Stimulated activated CD8-positive, alpha-beta memory T cell treated with anti-CD3 and anti-CD28 coated beads, Interleukin-2, amount 100 ng/mL, for 1 hour (primary cell): Measurements from ENCODE around the gene NKIRAS2.

Source experiments
- DNase-seq, 2 donors: peaks; one replicate each; pipeline ENCODE4 v3.0.0-alpha.2; 2020; ENCODE audit warnings: low read depth in 2 of 2

NKIRAS2 gene

GRCh38 chr17:42019509-42020404 is at the start of gene NKIRAS2:
TSS of gene NKIRAS2 (plus strand) at chr17:42020090. CDS start at chr17:42021578, 1,488 bp downstream.
- DNase-seq, result peak; percentile 86 to 88

- no peak for DNase-seq
Observed at GRCh38 chr17:41970901-41971331, 49.0 kb upstream of the NKIRAS2 start.

GRCh38 chr17:41971721-41972523 is 48.0 kb upstream of the NKIRAS2 start:
- DNase-seq, result no peak

- no peak for DNase-seq
Observed at GRCh38 chr17:41972571-41973407, 47.1 kb upstream of the NKIRAS2 start.

GRCh38 chr17:41973408-41973811 is 46.5 kb upstream of the NKIRAS2 start:
- DNase-seq, result no peak

GRCh38 chr17:41974031-41974430 is 45.9 kb upstream of the NKIRAS2 start:
- DNase-seq, result no peak

- no peak for DNase-seq
Observed at GRCh38 chr17:41974658-41975057, 45.2 kb upstream of the NKIRAS2 start.

- DNase-seq, result no peak
Observed at GRCh38 chr17:41975099-41976083, 44.5 kb upstream of the NKIRAS2 start.

- DNase-seq, result no peak
Observed at GRCh38 chr17:41976142-41976768, 43.6 kb upstream of the NKIRAS2 start.

- no peak for DNase-seq
Observed at GRCh38 chr17:41977991-41978390, 41.9 kb upstream of the NKIRAS2 start.

- no peak for DNase-seq
Observed at GRCh38 chr17:41982026-41982760, 37.7 kb upstream of the NKIRAS2 start.

- no peak for DNase-seq
Observed at GRCh38 chr17:41984454-41984853, 35.4 kb upstream of the NKIRAS2 start.

- no peak for DNase-seq
Observed at GRCh38 chr17:41985919-41986318, 34.0 kb upstream of the NKIRAS2 start.

GRCh38 chr17:41986634-41987033 is 33.3 kb upstream of the NKIRAS2 start:
- no peak for DNase-seq

GRCh38 chr17:41987642-41988041 is 32.2 kb upstream of the NKIRAS2 start:
- no peak for DNase-seq

- DNase-seq, result no peak
Observed at GRCh38 chr17:41988418-41988817, 31.5 kb upstream of the NKIRAS2 start.

- no peak for DNase-seq
Observed at GRCh38 chr17:41989702-41990419, 30.0 kb upstream of the NKIRAS2 start.

GRCh38 chr17:41992576-41992975 is 27.3 kb upstream of the NKIRAS2 start:
- DNase-seq, result no peak

- no peak for DNase-seq
Observed at GRCh38 chr17:41996855-41997164, 23.1 kb upstream of the NKIRAS2 start.
